Measurements from ENCODE around the gene DAPL1.

Gene DAPL1

DNA sequence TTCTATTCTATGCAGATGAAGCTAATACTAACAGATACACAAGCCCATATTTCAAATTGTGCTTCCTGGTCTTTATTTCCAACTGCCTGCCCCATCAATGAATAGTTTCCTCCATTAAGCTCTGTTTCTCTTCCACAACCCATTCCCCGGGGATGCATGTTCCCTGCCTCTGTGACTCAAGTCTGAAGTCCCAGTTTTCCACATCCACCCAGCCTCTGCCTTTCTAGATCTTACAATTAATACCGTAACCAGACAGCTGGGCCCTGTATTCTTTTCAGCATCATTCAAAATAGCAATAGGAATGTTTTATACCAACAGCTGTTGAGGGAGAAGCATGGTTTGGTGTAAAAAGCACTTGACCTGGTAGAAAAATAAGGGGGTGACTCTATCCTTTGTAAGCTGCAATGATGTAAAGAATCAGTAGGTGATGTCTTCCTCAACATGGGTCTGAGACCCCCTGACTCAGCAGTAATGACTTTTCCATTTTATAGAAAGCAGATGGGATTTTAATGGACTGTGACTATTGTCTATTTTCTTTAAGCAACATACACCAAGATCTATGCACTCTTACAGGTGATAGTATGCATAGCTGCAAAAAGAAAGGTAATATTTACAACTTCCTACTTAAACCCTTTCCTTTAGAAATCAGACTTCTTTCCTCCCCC, 46.1 kb upstream of the DAPL1 start:
- Histone ChIP-seq H2BK12ac (ENCODE audit: low read length) (no peak overlapping the region), H3K4me3 (ENCODE audit: low read depth, low read length) (no peak overlapping the region), H4K91ac (ENCODE audit: low read depth, low read length) (no peak overlapping the region), H3K79me1 (ENCODE audit: low read length) (no peaks in the 10 kb centered on the region), H3K36me3 (ENCODE audit: control insufficient read depth in 1 of 2, insufficient read depth in 2 of 2, low read length in 2 of 2) (no peaks in the 10 kb centered on the region), H2AFZ (ENCODE audit: insufficient read depth, low read length, poor library complexity) (no peak overlapping the region), H3K23ac (ENCODE audit: low read length) (no peak overlapping the region), H3K79me2 (ENCODE audit: control insufficient read depth, insufficient read depth, low read length, poor library complexity) (no peaks in the 10 kb centered on the region), H3K9me3 (ENCODE audit: insufficient read depth, low read depth, low read length) (no peaks in the 10 kb centered on the region), H2AK5ac (ENCODE audit: low read length) (no peak overlapping the region), H3K4me1 (ENCODE audit: control insufficient read depth in 1 of 2, insufficient read depth in 2 of 2, low read length in 2 of 2) (no peaks in the 10 kb centered on the region), H3K27me3 (ENCODE audit: insufficient read depth, low read length) (no peaks in the 10 kb centered on the region), H3K27ac (ENCODE audit: low read depth, low read length) (no peak overlapping the region), H4K8ac (ENCODE audit: low read depth, low read length) (no peak overlapping the region), H3K4ac (ENCODE audit: low read depth, low read length) (no peak overlapping the region), H2BK120ac (ENCODE audit: insufficient read depth, low read length, poor library complexity) (no peak overlapping the region), H3K4me2 (ENCODE audit: low read length) (no peak overlapping the region), H3K18ac (ENCODE audit: low read length) (no peak overlapping the region), H4K12ac (ENCODE audit: low read depth, low read length) (no peak overlapping the region), H3K14ac (ENCODE audit: low read length) (no peak overlapping the region), H3K9ac (ENCODE audit: low read length) (no peak overlapping the region), H2BK5ac (ENCODE audit: low read depth, low read length, poor library complexity) (no peak overlapping the region)
- DNase-seq, result no peak
- WGBS (ENCODE audit: extremely low coverage, insufficient coverage, insufficient read length), result no CpG with 5 or more reads among the region's 2 CpGs

DNA sequence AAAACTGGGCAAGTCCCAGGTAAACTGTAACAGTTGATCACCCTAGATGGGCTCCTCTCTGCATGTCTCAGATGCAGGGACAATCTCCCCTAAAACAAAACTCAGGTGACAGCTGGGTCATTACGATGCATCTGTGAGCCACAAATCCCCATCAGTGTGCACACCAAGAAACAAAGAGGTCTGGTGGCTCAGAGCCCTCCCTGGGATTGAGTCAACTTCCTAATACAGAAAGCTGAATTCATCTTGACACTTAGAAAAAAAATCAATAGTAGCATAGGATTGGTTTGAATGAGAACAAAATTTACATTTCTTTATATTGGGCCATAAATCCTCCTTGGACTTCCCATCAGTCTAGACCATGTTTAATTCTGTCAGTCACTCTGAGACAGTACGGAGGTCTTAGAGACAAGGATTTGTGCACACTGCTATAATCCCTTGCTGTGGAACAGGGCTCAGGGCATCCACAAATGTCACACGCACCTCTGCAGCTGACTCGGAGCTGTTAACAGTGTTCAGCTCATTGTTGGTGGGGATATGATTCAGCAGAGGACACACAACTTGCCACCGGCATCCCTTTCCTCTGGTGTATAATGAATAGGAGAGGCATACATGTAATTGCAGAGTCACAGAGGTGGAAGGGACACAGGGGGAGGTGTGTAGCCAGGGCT, 44.5 kb upstream of the DAPL1 start:
- H2AFZ ChIP-seq (ENCODE audit: insufficient read depth, low read length, poor library complexity), result no peak overlapping the region
- no peaks in the 10 kb centered on the region for H3K79me2 ChIP-seq (ENCODE audit: control insufficient read depth, insufficient read depth, low read length, poor library complexity)
- no peak overlapping the region for H2BK12ac ChIP-seq (ENCODE audit: low read length)
- H3K4ac ChIP-seq (ENCODE audit: low read depth, low read length), result no peak overlapping the region
- no peak overlapping the region for H2BK120ac ChIP-seq (ENCODE audit: insufficient read depth, low read length, poor library complexity)
- no peak overlapping the region for H4K12ac ChIP-seq (ENCODE audit: low read depth, low read length)
- no peak for DNase-seq
- H3K23ac ChIP-seq (ENCODE audit: low read length), result no peak overlapping the region
- no peaks in the 10 kb centered on the region for H3K36me3 ChIP-seq (ENCODE audit: control insufficient read depth in 1 of 2, insufficient read depth in 2 of 2, low read length in 2 of 2)
- no peak overlapping the region for H2AK5ac ChIP-seq (ENCODE audit: low read length)
- H3K18ac ChIP-seq (ENCODE audit: low read length), result no peak overlapping the region
- H3K9me3 ChIP-seq (ENCODE audit: insufficient read depth, low read depth, low read length), result no peaks in the 10 kb centered on the region
- no peak overlapping the region for H3K9ac ChIP-seq (ENCODE audit: low read length)
- H4K8ac ChIP-seq (ENCODE audit: low read depth, low read length), result no peak overlapping the region
- WGBS (ENCODE audit: extremely low coverage, insufficient coverage, insufficient read length), result no CpG with 5 or more reads among the region's 5 CpGs
- H3K14ac ChIP-seq (ENCODE audit: low read length), result no peak overlapping the region
- no peaks in the 10 kb centered on the region for H3K79me1 ChIP-seq (ENCODE audit: low read length)
- no peaks in the 10 kb centered on the region for H3K4me1 ChIP-seq (ENCODE audit: control insufficient read depth in 1 of 2, insufficient read depth in 2 of 2, low read length in 2 of 2)
- no peak overlapping the region for H3K4me3 ChIP-seq (ENCODE audit: low read depth, low read length)
- H3K27me3 ChIP-seq (ENCODE audit: insufficient read depth, low read length), result no peaks in the 10 kb centered on the region
- no peak overlapping the region for H3K27ac ChIP-seq (ENCODE audit: low read depth, low read length)
- no peak overlapping the region for H2BK5ac ChIP-seq (ENCODE audit: low read depth, low read length, poor library complexity)
- H3K4me2 ChIP-seq (ENCODE audit: low read length), result no peak overlapping the region
- H4K91ac ChIP-seq (ENCODE audit: low read depth, low read length), result no peak overlapping the region

- Histone ChIP-seq H3K4me2 (ENCODE audit: low read length) (peak overlapping the region; percentile 30), H3K9ac (ENCODE audit: low read length) (no peak overlapping the region), H2AFZ (ENCODE audit: insufficient read depth, low read length, poor library complexity) (no peak overlapping the region), H3K14ac (ENCODE audit: low read length) (no peak overlapping the region), H3K4ac (ENCODE audit: low read depth, low read length) (no peak overlapping the region), H3K9me3 (ENCODE audit: insufficient read depth, low read depth, low read length) (peaks cover 2% of the 10 kb centered on the region), H4K91ac (ENCODE audit: low read depth, low read length) (no peak overlapping the region), H2BK120ac (ENCODE audit: insufficient read depth, low read length, poor library complexity) (no peak overlapping the region), H4K8ac (ENCODE audit: low read depth, low read length) (no peak overlapping the region), H3K23ac (ENCODE audit: low read length) (no peak overlapping the region), H3K27me3 (ENCODE audit: insufficient read depth, low read length) (no peaks in the 10 kb centered on the region), H2BK5ac (ENCODE audit: low read depth, low read length, poor library complexity) (no peak overlapping the region), H2BK12ac (ENCODE audit: low read length) (no peak overlapping the region), H3K4me1 (ENCODE audit: control insufficient read depth in 1 of 2, insufficient read depth in 2 of 2, low read length in 2 of 2) (no peaks in the 10 kb centered on the region), H3K18ac (ENCODE audit: low read length) (no peak overlapping the region), H3K79me2 (ENCODE audit: control insufficient read depth, insufficient read depth, low read length, poor library complexity) (no peaks in the 10 kb centered on the region), H3K79me1 (ENCODE audit: low read length) (no peaks in the 10 kb centered on the region), H3K4me3 (ENCODE audit: low read depth, low read length) (no peak overlapping the region), H3K36me3 (ENCODE audit: control insufficient read depth in 1 of 2, insufficient read depth in 2 of 2, low read length in 2 of 2) (no peaks in the 10 kb centered on the region), H2AK5ac (ENCODE audit: low read length) (no peak overlapping the region), H3K27ac (ENCODE audit: low read depth, low read length) (no peak overlapping the region), H4K12ac (ENCODE audit: low read depth, low read length) (no peak overlapping the region)
- peak in 1 of 2 donors; percentile 78 for DNase-seq
- no CpG with 5 or more reads among the region's 14 CpGs for WGBS (ENCODE audit: extremely low coverage, insufficient coverage, insufficient read length)
Measured at GRCh38 chr2:158753641-158754611, 41.2 kb upstream of the DAPL1 start.

DNA sequence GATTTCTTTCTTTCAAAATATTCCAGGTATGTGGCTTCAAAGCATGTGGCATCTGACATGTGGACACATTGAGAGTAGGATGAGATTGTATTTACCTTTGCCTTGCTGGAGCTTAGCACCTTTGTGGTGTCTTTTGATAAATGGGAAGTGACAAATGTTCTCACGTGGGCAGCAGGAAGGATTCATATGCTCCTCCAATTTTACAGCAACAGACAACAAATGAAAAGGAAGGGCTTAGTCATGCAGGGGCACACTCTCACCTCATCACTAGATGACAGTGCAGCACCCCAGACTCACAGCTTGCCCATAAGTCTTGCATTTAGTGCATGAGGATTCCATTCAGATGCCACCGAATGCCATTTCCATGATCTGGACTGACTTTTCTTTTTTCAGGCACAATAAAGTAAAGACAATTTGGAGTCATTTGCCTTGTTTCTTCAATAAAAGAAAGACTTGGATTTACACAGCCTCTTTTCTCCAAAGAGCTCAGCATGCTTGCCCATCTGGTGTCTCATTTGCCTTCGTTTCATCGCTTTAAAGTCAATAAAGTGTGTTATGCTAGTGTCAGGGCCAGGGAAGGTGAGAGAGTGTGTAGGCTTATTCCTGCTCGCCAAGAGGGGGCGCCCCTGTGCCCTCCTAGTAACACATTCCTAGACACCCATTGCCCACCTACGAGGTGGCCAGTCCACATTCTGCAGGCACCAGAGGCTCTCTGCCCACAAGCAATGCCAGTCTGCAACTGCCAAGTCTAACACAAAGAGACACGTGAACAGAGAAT, 39.6 kb upstream of the DAPL1 start:
- DNase-seq, result peak in 1 of 2 donors; percentile 2
- Histone ChIP-seq H3K36me3 (ENCODE audit: control insufficient read depth in 1 of 2, insufficient read depth in 2 of 2, low read length in 2 of 2) (no peaks in the 10 kb centered on the region), H2AFZ (ENCODE audit: insufficient read depth, low read length, poor library complexity) (no peak overlapping the region), H3K4me2 (ENCODE audit: low read length) (no peak overlapping the region), H3K18ac (ENCODE audit: low read length) (no peak overlapping the region), H3K23ac (ENCODE audit: low read length) (no peak overlapping the region), H3K79me1 (ENCODE audit: low read length) (no peaks in the 10 kb centered on the region), H2BK5ac (ENCODE audit: low read depth, low read length, poor library complexity) (no peak overlapping the region), H3K79me2 (ENCODE audit: control insufficient read depth, insufficient read depth, low read length, poor library complexity) (no peaks in the 10 kb centered on the region), H4K91ac (ENCODE audit: low read depth, low read length) (no peak overlapping the region), H2AK5ac (ENCODE audit: low read length) (no peak overlapping the region), H4K8ac (ENCODE audit: low read depth, low read length) (no peak overlapping the region), H3K27me3 (ENCODE audit: insufficient read depth, low read length) (no peaks in the 10 kb centered on the region), H2BK12ac (ENCODE audit: low read length) (no peak overlapping the region), H3K9ac (ENCODE audit: low read length) (no peak overlapping the region), H3K27ac (ENCODE audit: low read depth, low read length) (no peak overlapping the region), H3K4ac (ENCODE audit: low read depth, low read length) (no peak overlapping the region), H4K12ac (ENCODE audit: low read depth, low read length) (no peak overlapping the region), H2BK120ac (ENCODE audit: insufficient read depth, low read length, poor library complexity) (no peak overlapping the region), H3K14ac (ENCODE audit: low read length) (no peak overlapping the region), H3K4me1 (ENCODE audit: control insufficient read depth in 1 of 2, insufficient read depth in 2 of 2, low read length in 2 of 2) (no peaks in the 10 kb centered on the region), H3K4me3 (ENCODE audit: low read depth, low read length) (no peak overlapping the region), H3K9me3 (ENCODE audit: insufficient read depth, low read depth, low read length) (peaks cover 3% of the 10 kb centered on the region)
- no CpG with 5 or more reads among the region's 8 CpGs for WGBS (ENCODE audit: extremely low coverage, insufficient coverage, insufficient read length)

Data from trophoblast cell (in vitro differentiated cells and primary cell).